GM23248 (cell line): ENCODE measurements around the gene TRMT44. TPM values are rescaled to one million over a fixed set of nuclear protein-coding genes. Genes with fewer than 3 reads are reported as not detected.

Source experiments
- DNase-seq: peaks from one replicate; pipeline ENCODE4 v3.0.0-alpha.2; 2015
- H2AFZ ChIP-seq: fragments of 200-600 bp; sonication (generic); 2 replicates; pipeline ENCODE4 v1.6.1; 2016; ENCODE audit warnings: antibody characterized with exemption
- H3F3A ChIP-seq: fragments of 200-600 bp; sonication (generic); 2 replicates; pipeline ENCODE4 v1.6.1; 2016; ENCODE audit warnings: mild to moderate bottlenecking, antibody characterized with exemption, mixed run types; ENCODE audit not compliant: insufficient read depth
- H3K27ac ChIP-seq: fragments of 200-600 bp; sonication (generic); 2 replicates; pipeline ENCODE4 v1.5.1; 2016; ENCODE audit warnings: mild to moderate bottlenecking
- H3K27me3 ChIP-seq: fragments of 200-600 bp; sonication (generic); replicated peaks from 2 replicates; pipeline ENCODE4 v1.6.1; 2016; ENCODE audit warnings: mild to moderate bottlenecking; ENCODE audit not compliant: insufficient read depth
- H3K36me3 ChIP-seq: fragments of 200-600 bp; sonication (generic); 2 replicates; pipeline ENCODE4 v1.6.1; 2016; ENCODE audit warnings: low read depth, mild to moderate bottlenecking
- H3K4me1 ChIP-seq: fragments of 200-600 bp; sonication (generic); 2 replicates; pipeline ENCODE4 v1.6.1; 2016; ENCODE audit warnings: mild to moderate bottlenecking; ENCODE audit not compliant: insufficient read depth
- H3K4me2 ChIP-seq: fragments of 200-600 bp; sonication (generic); one replicate; pipeline ENCODE4 v1.6.1; 2016; ENCODE audit warnings: mild to moderate bottlenecking; ENCODE audit not compliant: unreplicated experiment
- H3K4me3 ChIP-seq: fragments of 200-600 bp; sonication (generic); 2 replicates; pipeline ENCODE4 v1.5.1; 2016; ENCODE audit warnings: mild to moderate bottlenecking
- H3K79me2 ChIP-seq: fragments of 200-600 bp; sonication (generic); 2 replicates; pipeline ENCODE4 v1.6.1; 2016; ENCODE audit warnings: mild to moderate bottlenecking; ENCODE audit not compliant: insufficient read depth
- H3K9ac ChIP-seq: fragments of 200-600 bp; sonication (generic); 2 replicates; pipeline ENCODE4 v1.6.1; 2016; ENCODE audit warnings: mild to moderate bottlenecking
- H3K9me2 ChIP-seq: fragments of 200-600 bp; sonication (generic); 2 replicates; pipeline ENCODE4 v1.6.1; 2016; ENCODE audit warnings: mixed run types, mild to moderate bottlenecking, moderate library complexity; ENCODE audit not compliant: insufficient read depth
- H3K9me3 ChIP-seq: fragments of 200-600 bp; sonication (generic); one replicate; pipeline ENCODE4 v1.6.1; 2017; ENCODE audit warnings: low read depth
- H4K20me1 ChIP-seq: fragments of 200-600 bp; sonication (generic); 2 replicates; pipeline ENCODE4 v1.6.0; 2016; ENCODE audit not compliant: insufficient read depth
- EZH2 ChIP-seq: fragments of 200-600 bp; sonication (generic); IDR thresholded peaks from 2 replicates; pipeline ENCODE4 v1.6.1; 2018; ENCODE audit warnings: antibody characterized with exemption, mild to moderate bottlenecking; ENCODE audit not compliant: insufficient read depth, poor library complexity, severe bottlenecking
- EZH2phosphoT487 ChIP-seq: fragments of 200-600 bp; sonication (generic); IDR thresholded peaks from 2 replicates; pipeline ENCODE4 v1.6.1; 2018; ENCODE audit warnings: antibody characterized with exemption, moderate library complexity, mild to moderate bottlenecking, low read depth; ENCODE audit not compliant: insufficient read depth
- WGBS, 2 experiments: methylation state at CpG; one replicate each; pipeline ENCODE4 v1.1.6; 2015 to 2017; ENCODE audit warnings: low lambda C conversion rate in 2 of 2, low coverage in 1 of 2; ENCODE audit errors: missing lambda C conversion rate in 2 of 2; 5-methylcytosine and 5-hydroxymethylcytosine counted together
- in situ Hi-C: fragments of 300-500 bp; cut with MboI; formaldehyde crosslinking; loops from 2 replicates; pipeline ENCODE4 v1.15.0; 2020
- polyA plus RNA-seq: library from polyadenylated mRNA; unstranded; fragments of >200 nt; fragmentation: Nextera tagmentation; extraction: Ambion mirVana; gene quantifications from 2 replicates; pipeline ENCODE4 v1.2.1, GENCODE V29; 2016
- total RNA-seq: library from RNA; depleted of rRNA; stranded (reverse); fragments of >200 nt; shearing (Covaris generic); gene quantifications from 2 replicates; pipeline ENCODE4 v1.2.3, GENCODE V29; 2014

The TRMT44 gene
- total and polyA plus RNA-seq, 2 experiments from 2014 or later, result 4.1 to 12.0 TPM

GRCh38 chr4:8503801-8504200 is 63.2 kb downstream of the TRMT44 start:
- H3F3A ChIP-seq, result peaks cover 9% of the 10 kb centered on the region; the same call in 1 of the 2 replicates
- H3K4me3 ChIP-seq, result no peak overlapping the region
- no peaks in the 10 kb centered on the region for H3K9me2 ChIP-seq
- in situ Hi-C loops, result no loop called here
- no peak overlapping the region for H3K27ac ChIP-seq
- H3K9ac ChIP-seq, result no peak overlapping the region
- H3K9me3 ChIP-seq, result no peaks in the 10 kb centered on the region
- H3K4me1 ChIP-seq, result peaks cover 18% of the 10 kb centered on the region
- 36 to 60% methylated on average over 6 to 11 of the region's 11 CpGs for WGBS, 2 experiments
- no peak for TF ChIP-seq EZH2
- TF ChIP-seq EZH2phosphoT487, result no peak
- no peak overlapping the region for H3K4me2 ChIP-seq
- no peaks in the 10 kb centered on the region for H4K20me1 ChIP-seq
- H3K79me2 ChIP-seq, result no peaks in the 10 kb centered on the region
- no peaks in the 10 kb centered on the region for H3K36me3 ChIP-seq
- DNase-seq, result no peak
- H3K27me3 ChIP-seq, result no peaks in the 10 kb centered on the region
- no peak overlapping the region for H2AFZ ChIP-seq

- no peak overlapping the region for H2AFZ ChIP-seq
- in situ Hi-C loops, result no loop called here
These were observed 63.9 kb downstream of the TRMT44 start for GRCh38 chr4:8504279-8505007.

GRCh38 chr4:8505229-8505628 is 64.7 kb downstream of the TRMT44 start:
- no peaks in the 10 kb centered on the region for H3K9me3 ChIP-seq
- H3K4me3 ChIP-seq, result no peak overlapping the region
- in situ Hi-C loops, result no loop called here
- H3K27ac ChIP-seq, result no peak overlapping the region
- H4K20me1 ChIP-seq, result no peaks in the 10 kb centered on the region
- H3K4me1 ChIP-seq, result peaks cover 18% of the 10 kb centered on the region
- peaks cover 9% of the 10 kb centered on the region; the same call in 1 of the 2 replicates for H3F3A ChIP-seq
- no peaks in the 10 kb centered on the region for H3K79me2 ChIP-seq
- H3K4me2 ChIP-seq, result no peak overlapping the region
- 79 to 83% methylated on average over 7 of the region's 7 CpGs for WGBS, 2 experiments
- no peaks in the 10 kb centered on the region for H3K9me2 ChIP-seq
- DNase-seq, result no peak
- no peaks in the 10 kb centered on the region for H3K27me3 ChIP-seq
- TF ChIP-seq EZH2phosphoT487 (no peak), EZH2 (no peak)
- H3K9ac ChIP-seq, result no peak overlapping the region
- no peak overlapping the region for H2AFZ ChIP-seq
- H3K36me3 ChIP-seq, result no peaks in the 10 kb centered on the region

More at GRCh38 chr4:8504279-8505007, 63.9 kb downstream of the TRMT44 start:
- Histone ChIP-seq H3K36me3 (no peaks in the 10 kb centered on the region), H3K27ac (no peak overlapping the region), H3K4me1 (peaks cover 18% of the 10 kb centered on the region), H3F3A (peaks cover 9% of the 10 kb centered on the region; the same call in 1 of the 2 replicates), H3K27me3 (no peaks in the 10 kb centered on the region), H3K79me2 (no peaks in the 10 kb centered on the region), H3K4me3 (no peak overlapping the region), H3K4me2 (no peak overlapping the region), H3K9me3 (no peaks in the 10 kb centered on the region), H3K9me2 (no peaks in the 10 kb centered on the region), H4K20me1 (no peaks in the 10 kb centered on the region), H3K9ac (no peak overlapping the region)
- DNase-seq, result no peak
- no peak for TF ChIP-seq EZH2phosphoT487
- no peak for TF ChIP-seq EZH2
- 39 to 45% methylated on average over 15 of the region's 15 CpGs for WGBS, 2 experiments

- Histone ChIP-seq H3K27me3 (no peaks in the 10 kb centered on the region), H3K9ac (peak overlapping the region; percentile 79), H3F3A (peaks cover 9% of the 10 kb centered on the region; the same call in 1 of the 2 replicates), H3K27ac (peak overlapping the region; percentile 88), H3K4me1 (peaks cover 18% of the 10 kb centered on the region), H3K36me3 (no peaks in the 10 kb centered on the region), H2AFZ (peak overlapping the region; percentile 72), H3K9me3 (no peaks in the 10 kb centered on the region), H3K9me2 (no peaks in the 10 kb centered on the region), H3K79me2 (no peaks in the 10 kb centered on the region), H3K4me2 (no peak overlapping the region), H4K20me1 (no peaks in the 10 kb centered on the region), H3K4me3 (no peak overlapping the region)
- TF ChIP-seq EZH2phosphoT487, result no peak
- no peak for TF ChIP-seq EZH2
- in situ Hi-C loops, result no loop called here
- 34 to 38% methylated on average over 5 of the region's 5 CpGs for WGBS, 2 experiments
- no peak for DNase-seq
These were observed 65.4 kb downstream of the TRMT44 start for GRCh38 chr4:8506006-8506372.
